HG02798 (cell line): ENCODE data around the gene PLCH2.

Experiments used
- ATAC-seq: cut with Tn5 transposase; IDR thresholded peaks from one replicate; pipeline ENCODE4 v1.9.1; 2021; ENCODE audit warnings: mild to moderate bottlenecking; ENCODE audit not compliant: unreplicated experiment, poor library complexity

PLCH2 gene

DNA sequence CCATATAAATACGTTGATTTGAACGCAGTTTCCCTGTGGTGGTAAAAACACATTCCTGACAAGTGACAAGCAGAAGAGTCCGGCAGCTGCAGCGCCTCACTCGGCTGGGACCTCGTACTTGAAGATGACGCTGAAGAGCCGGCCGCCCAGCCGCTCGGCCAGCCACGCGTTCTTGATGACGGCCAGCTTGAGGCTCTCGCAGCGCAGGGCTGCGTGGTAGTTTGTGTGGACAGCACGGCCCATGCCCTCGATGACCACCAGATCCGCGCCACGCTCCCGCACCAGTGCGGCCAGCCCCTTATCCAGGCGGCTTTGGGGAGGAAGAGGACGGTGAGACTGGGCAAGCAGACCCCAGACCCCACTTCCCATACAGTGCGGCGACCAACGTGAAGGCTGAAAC lies 32.7 kb downstream of the PLCH2 start:
- ATAC-seq: no peak

DNA sequence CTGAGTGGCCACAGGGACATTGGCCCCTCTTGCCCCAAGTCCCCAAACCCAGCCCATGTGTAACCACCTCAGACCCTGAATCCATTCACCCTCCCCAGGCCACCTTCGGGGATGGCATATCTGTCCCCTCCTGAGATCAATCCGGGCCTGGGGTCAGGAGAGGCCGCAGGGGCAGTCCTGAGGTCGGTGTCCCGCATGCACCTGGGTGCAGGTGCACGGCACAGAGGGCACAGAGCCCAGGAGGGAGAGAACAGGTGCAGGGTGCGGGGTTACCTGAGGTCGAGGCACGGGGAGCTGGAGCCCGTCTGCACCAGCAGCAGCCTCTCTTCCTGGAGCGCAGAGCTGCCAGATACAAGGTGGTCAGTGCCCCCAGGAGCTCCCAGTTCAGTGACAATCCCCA lies 33.5 kb downstream of the PLCH2 start:
- ATAC-seq: no peak

DNA sequence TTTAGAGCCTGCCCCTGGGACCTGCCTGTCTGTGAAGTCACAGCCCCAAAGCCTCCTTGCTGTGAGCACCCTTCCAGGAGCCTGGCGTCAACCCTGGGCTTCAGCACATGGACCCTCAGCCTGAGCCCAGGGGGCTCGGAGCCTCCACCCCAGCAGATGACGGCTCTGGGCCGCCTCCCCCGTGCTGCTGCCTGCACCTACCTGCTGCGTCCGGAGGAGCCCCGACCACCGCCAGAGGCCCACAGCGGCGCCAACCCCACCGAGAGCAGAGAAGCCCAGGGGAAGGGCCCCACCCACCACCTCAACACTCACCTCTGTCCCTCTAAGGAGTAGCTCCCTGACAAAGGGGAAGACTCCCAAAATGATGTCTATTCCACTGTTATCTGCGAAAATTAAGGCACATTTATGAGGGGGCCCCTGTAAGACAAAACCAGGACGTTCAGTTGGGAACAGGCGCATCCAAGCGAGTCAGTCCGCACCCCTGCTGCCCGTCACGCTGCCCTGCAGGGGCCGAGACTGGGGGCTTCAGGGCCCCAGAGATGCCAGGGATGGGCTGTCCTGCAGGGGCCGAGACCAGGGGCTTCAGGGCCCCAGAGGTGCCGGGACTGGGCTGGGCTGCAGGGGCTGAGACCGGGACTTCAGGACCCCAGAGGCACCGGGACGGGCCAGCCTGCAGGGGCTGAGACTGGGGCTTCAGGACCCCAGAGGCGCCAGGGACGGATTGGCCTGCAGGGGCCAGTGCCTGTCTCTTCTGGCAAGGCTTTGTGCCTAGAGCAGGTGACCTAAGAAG lies 34.5 kb downstream of the PLCH2 start:
- no peak for ATAC-seq

DNA sequence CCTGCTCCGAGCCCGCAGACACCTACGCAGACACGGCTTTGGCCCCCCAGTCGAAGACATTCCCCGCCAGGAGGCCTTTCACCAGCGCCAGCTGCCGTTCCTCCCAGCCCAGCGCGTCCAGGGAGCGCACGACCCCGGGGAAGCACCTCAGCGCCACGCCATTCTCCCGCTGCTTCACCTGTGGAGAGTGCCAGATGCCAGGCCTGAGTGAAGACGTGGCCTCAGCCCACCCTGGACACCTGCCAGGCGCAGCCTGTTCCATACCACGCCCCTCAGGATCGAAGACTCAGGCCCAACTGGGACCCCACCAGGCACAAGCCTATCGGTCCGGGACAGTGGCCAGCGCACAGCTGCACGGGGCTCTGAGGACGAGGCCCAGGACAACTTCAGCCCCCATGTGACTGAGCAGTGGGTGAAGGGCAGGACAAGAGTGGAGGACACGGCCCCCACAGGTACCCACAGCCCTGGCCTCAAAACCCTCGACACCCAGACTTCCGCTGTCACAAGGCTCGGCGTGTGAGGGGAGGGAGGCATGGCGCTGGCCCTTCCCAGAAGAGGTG lies 36.9 kb downstream of the PLCH2 start:
- ATAC-seq: no peak

DNA sequence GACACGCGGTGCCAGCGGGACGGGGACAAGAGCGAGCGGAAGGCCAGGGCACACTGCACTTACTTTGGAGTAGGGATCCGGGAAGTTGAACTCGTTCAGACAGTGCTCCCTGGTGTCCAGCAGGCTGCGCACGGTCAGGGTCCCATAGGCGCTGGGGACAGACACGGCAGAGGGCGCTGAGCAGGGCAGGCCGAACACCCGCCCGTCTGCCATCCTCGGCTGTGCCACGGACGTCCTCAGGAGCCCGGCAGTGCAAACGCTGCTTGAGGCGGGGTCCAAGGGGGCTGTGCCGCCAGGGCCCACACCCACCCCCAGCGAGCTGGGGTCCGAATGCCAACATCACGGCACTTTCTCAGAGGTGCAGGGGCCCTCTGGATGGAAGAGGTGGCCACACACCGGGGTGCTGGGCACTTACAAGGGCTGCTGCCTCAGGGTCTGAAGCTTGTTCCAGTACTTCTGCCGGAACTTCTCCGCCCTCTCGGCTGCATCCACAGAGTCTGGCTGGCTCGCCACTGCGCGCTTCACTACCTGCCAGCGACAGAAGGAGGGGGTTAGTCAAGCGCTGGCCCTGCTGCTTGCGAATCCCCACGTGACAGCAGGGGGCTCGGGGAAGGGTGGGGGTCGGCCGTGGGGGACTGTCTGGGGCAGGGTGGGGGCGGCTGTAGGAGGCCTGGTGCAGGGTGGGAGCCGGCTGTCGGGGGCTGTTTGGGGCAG lies 38.0 kb downstream of the PLCH2 start:
- no peak for ATAC-seq

DNA sequence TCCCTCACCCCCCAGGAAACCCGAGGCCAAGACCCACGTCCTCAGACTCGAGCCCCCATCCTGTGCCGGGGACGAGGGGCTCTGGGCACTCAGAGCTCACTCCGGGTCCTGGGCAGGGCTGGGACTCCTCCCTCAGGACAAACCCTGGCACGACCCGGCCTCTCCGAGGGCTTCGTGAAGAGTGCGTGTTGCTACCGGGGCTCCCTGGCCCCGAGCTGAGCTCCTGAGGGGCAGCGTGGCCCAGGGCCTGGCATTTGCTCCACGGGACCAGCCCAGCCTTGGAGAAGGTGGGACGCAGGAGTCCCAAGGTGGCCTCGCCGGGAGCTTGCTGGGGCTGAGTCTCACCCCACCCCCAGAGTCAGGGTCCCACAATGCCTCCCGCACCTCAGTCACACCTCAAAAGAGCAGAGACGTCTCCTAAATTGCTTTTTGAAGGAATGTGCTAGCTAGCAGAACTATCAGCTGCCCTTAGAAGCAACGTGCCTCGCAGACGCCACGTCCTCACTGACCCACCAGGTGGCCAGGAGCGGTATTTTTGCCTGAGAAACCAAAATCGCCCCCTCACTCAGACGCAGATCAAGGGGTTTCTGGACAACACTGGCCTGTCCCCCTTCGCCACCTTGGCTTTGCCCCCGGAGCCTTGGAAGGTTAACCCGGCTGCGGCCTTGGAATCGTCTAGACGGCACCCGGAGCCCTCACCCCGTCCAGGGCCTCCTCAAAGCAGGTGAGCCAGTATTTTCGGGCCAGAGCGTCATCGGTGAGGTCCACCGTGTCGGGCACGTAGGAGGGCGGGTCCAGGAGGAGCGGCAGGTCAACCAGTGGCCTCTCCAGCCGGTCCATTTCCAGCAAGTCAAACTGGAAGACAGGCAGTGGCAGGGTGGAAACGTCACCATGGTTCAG lies 39.0 kb downstream of the PLCH2 start:
- no peak for ATAC-seq

DNA sequence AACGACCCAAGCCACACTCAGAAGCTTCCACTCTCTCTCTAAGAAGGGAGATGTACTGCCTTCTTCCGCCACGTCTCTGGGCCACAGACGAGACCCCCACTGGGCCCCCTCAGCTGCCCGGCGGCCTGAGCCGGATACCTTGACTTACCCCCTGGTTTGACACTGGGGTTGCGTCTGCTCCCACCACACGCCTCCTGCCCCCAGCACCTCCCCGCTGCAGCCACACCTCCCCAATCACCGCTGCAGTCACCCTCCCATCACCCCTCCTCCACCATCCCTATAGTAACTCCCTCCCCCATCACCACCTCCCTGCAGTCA lies 39.6 kb downstream of the PLCH2 start:
- no peak for ATAC-seq

DNA sequence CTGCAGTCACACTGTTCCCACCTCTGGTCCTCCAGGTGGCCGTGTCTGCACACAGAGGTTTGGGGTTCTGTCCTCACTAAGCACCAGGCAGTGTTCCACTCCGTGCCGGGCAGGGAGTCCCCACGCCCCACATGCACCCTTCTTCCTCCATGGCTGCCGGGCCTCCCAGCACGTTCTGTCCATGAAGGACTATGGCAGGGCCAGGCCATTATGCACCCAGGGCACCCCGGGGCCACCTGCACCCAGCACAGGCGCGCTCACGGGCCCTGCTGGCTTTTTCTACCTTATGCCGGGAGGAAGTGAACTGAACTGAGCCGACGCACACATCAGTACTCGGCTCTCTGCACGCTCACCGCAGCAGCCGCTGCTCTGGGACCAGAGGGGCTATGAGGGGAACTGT lies 40.0 kb downstream of the PLCH2 start:
- ATAC-seq: no peak

DNA sequence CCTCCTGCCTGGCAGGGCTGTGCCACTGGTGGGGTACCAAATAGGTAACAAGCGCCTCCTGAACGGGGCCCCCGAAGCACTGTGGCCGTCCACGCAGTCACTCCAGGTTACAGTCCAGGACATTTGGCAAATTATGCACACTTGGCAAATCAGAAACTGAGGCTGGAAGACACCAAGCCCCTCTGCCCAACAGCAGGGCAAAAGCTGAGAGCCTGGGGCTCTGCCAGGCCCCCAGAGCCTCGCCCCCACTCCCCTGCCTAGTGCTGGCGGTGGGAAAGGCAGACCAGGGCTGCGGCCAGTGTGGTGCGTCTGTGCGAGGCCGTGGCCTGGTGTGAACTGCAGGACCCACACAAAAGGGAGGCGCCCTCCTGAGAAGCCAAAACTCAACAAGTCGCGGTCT lies 40.9 kb downstream of the PLCH2 start:
- no peak for ATAC-seq

DNA sequence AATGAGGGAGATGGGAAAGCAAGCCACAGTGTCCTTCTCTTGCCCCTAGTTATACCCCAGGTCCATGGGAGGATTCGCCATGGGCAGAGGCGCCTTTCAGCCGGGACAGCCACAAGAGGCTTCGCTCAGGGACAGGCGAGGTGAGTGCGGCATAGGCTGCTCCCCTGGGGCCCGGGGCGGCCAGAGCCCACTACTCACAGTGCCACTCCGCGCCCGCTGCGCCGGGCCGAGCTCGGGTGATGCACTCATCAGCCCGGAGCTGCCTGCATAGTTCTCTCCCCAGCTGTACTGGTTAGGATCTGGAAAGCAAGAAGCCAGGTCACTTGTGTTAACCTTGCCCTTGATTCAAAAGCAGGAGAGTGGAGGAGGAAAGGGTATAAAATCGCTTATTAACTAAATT lies 41.9 kb downstream of the PLCH2 start:
- no peak for ATAC-seq

DNA sequence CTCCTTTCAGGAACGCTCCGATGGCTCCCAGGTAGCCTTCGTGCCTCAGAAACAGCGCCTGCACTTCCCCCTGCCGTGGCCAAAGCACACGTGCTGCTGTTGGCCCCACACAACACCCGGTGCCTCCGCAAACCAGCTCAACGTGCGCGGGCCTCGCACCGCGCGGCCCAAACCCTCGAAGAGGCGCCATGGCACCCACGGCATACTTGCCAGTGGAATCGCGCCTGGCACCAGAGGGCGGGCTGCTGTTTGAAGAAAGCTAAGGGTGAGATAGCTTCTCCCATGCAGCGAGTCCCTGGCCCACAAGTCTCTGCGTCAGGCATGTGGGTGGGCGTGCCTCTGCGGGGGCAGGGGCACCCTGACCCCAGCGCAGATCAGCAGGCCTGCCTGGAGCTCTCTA lies 42.4 kb downstream of the PLCH2 start:
- no peak for ATAC-seq

DNA sequence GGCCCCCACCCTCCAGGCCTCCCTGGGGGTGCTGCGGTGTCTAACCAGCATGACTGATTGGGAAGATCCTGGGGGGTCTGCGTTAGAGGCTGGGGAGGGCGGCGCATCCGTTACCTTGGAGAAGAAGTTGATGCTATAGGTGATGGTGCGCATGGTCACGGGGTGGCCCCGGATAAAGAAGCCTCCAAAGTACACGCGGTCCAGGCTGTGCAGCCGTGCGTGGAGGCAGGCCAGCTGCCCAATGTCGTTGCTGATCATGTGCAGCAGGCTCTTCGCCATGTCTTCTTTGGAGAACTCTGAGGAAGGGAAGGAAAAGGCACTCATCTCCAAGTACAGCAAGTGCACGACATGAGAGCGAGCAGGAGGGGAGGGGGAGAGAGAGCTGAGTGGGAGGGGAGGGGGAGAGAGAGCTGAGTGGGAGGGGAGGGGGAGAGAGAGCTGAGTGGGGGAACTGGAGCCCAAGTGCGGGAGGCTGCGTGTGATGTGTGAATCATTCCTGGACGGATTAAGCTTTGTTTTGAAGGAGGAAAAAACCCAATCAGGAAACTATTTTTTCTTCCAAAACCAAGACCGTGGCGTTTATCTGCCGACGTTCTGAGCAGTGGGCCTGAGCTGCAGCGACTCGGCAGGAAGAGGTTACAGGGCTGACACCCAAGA lies 43.1 kb downstream of the PLCH2 start:
- no peak for ATAC-seq

DNA sequence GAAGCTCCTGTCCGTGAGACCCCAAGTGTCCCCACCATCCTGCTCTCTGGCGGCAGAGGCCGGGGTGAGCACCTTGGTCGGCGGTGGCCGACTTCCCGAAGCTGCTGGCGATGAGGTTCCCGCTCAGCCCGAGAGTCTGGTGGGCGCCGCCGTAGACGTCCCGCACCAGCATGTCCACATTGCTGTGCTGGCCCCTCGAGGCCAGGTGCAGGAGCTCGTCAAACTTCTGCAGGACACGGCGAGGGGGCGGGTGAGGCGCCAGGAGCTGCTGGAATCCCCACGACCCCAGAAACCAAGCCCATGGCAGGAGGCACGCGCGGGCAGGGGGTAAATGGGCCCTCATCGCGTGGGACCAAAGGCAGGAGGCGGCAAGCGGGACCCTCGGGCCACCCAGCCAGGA lies 43.6 kb downstream of the PLCH2 start:
- no peak for ATAC-seq

DNA sequence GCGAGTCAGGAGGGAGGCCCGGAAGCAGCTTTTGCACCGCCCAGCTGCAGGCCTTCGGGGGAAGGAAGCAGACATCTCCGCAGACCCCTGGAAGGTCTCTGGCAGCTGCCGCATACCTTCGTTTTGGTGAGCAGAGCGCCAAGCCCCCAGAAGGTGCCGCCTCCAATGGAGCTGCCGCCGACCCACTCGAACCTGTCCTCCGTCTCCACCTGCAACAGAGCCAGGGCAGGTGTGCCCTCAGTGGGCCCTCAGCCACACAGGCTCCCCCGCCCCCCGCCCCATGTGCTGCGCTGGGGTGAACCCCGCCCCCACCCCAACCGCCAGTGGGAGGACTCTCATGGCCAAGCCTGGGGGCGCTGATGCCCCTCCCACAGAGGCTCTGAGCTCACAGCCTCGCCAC lies 44.1 kb downstream of the PLCH2 start:
- ATAC-seq: no peak

DNA sequence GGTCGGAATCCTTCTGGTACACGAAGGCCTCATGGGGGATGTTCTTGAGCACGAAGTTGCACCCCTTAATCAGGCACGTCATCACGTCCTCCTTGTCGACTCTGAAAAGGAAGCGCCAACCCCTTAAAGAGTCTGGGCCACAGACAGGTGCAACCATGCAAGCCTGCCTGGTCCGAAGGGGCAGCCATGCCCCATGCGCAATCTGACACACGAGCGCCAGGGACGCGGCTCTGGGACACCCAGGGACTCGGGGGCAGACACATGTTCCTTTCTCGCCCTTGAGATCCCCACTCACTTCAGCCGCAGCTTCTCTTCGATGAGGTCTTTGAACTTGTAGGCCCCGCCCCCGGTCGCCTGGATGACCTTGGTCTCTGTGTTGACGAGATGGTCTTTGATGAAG lies 44.7 kb downstream of the PLCH2 start:
- no peak for ATAC-seq

DNA sequence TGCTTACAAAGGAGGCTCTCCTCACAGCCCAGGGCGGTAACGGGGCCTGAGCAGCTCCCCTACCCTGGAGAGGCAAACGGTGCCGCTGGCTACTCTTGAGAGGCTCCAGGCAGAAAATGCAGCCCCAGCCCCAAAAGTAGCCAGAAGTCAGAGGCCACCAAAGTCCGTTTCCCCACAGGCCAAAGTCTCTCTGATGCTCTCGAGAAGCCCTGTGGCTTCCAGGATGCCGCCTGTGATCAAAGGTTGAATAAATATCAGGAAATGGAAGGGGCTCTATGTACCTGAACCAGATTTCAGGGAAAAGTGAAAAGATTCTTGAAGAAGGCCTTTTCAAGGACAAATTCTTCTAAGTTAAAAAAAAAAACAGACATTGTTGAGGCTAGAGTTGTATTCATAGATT lies 46.1 kb downstream of the PLCH2 start:
- ATAC-seq: no peak

DNA sequence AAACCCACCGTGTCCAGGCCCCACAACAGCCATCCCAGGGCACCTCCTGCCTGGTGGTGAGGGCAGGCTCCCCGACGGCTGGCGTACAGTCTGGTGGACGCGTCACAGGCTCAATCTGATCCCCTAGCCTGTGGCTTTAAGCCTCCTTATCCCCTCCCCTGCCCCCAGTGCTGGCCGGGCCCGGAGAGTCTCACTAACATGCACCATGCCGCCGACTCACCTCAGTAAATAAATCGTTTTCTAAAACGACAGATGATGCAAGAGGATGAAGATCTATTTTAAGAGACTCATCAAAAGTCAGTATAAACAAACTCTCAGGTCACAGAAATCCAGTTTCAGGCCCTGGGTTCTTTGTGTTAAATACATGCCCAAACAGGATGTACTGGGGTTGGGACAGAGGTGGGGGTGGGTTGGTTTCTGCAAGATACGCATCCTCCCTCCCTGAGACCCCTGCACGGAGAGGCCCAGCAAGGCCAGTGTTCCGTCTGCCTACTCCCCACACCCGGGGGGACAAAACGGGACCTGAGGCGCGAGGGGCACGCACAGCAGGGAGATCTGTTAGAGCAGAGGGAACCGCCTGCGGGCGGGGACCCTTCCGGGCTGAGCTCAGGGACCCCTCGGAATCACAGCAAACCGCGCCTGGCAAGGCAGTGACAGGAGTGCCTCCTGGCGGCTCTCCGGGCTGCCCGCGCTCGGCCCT lies 47.3 kb downstream of the PLCH2 start:
- ATAC-seq: no peak

DNA sequence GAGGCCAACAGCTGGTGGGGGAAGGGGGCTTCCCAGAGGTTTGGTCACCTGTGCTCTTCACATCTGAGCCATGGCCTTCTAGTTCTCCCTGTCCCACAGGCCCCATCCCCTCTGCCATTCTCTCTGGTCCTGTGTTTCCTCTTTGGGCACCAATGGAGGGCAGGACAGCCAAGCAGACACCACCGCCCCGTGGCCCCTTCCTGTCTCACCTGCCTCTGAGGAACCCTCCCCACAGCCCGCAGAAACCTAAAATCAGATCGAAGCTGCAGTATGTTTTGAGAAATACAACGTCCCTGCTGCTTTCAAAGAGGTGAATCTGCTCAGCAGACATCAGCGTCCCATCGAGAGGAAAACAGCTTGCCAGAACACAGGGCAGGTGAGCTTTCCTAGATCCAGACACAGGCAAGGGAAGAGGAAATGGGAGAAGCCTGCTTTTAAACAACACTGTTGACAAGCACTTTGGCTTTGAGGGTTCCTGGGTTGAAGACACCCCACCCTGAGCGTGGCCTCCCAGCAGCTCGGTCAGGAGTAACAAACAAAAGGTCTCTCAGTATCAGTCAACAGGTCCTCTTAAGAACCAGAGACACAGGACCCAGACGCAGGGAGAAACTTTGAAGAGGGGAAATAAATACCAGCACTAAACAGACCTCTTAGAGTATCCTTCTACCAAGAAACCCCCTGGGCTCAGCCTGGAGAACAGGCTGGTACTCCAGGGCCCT lies 48.0 kb downstream of the PLCH2 start:
- ATAC-seq: no peak

DNA sequence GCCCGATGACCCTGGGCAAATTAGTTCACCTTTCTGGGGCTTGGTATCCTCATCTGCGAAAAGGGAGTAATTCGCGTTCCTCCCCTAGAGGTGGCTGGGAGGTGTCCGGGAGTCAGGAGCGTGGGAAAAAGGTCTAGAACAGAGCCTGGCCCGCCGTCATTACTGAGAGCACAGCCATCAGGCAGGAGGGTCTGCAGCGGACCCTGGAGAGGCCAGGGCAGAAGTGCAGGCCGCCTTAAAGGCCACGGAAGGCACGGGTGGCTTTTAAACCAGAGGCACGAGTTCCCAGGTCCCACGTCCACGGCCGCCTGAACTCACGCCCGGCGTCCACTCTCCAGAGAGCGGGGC lies 49.5 kb downstream of the PLCH2 start:
- no peak for ATAC-seq
